ENCODE measurements around the gene ANKRD37.

DNA sequence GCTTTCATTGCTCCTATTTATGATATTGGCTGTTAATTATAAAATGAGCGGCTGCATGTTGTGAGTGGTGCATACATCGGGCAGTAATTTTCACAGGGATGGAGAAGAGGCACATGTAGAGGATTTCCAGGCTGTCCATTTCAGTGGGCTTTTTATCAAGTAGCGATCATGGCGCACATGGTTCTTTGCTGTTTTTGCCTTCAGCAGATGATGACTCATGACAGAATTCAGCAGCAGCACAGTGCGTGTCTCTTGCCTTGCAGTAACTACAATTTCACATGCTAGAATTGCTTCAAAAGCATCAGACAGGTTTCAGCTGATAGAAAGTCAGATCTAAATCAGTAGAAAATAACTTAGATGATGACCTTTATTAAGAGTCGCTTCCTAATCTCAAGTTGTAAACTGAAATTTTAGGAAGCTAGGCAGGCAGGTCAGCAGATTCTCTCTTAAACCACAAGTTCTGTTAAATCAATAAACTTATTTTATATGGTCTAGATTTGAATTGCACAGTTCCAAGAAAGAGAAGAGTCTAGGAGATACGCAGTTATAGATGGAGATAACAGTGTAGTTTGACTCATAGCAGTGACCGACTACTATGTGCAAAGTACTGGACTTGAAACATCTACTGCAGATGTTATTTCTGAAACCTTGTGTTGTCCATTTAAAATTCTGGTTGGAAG lies 36.7 kb upstream of the ANKRD37 start:
- TF ChIP-seq PATZ1 (CRISPR knock-in tag; IDR thresholded peaks at IDR 0.05; ENCODE audit: borderline replicate concordance) (no peak), CSRNP3 (CRISPR knock-in tag; IDR thresholded peaks at IDR 0.05) (no peak), PPARA (CRISPR knock-in tag; IDR thresholded peaks at IDR 0.05; ENCODE audit: borderline replicate concordance) (no peak), BACH2 (CRISPR knock-in tag; IDR thresholded peaks at IDR 0.05; ENCODE audit: borderline replicate concordance) (no peak), CSDC2 (CRISPR knock-in tag; IDR thresholded peaks at IDR 0.05) (no peak), ZFP30 (CRISPR knock-in tag; IDR thresholded peaks at IDR 0.05) (no peak), ZC3H10 (CRISPR knock-in tag; IDR thresholded peaks at IDR 0.05) (no peak), ESRRG (CRISPR knock-in tag; IDR thresholded peaks at IDR 0.05) (no peak), ARNTL (CRISPR knock-in tag; IDR thresholded peaks at IDR 0.05; ENCODE audit: borderline replicate concordance, low read depth) (no peak), ZNF70 (CRISPR knock-in tag; IDR thresholded peaks at IDR 0.05) (no peak), RARB (CRISPR knock-in tag; IDR thresholded peaks at IDR 0.05) (no peak), ISL1 (CRISPR knock-in tag; IDR thresholded peaks at IDR 0.05) (0 out of 2 replicates have a peak, but pooled peaks have one; percentile 19), ZNF565 (CRISPR knock-in tag; conservative IDR thresholded peaks at IDR 0.05; ENCODE audit: low read depth) (no peak)
